Transverse colon (tissue), 4 donors: Measurements from ENCODE around the gene BCL11A. TPM values are rescaled to one million over a fixed set of nuclear protein-coding genes. Genes with fewer than 3 reads are reported as not detected.
A peak's percentile ranks its signal among the peaks of the same experiment; 100 is the strongest.

ENCODE experiments used
- DNase-seq: peaks from one replicate; pipeline ENCODE4 v3.0.0-alpha.2; 2019
- H3K27ac ChIP-seq, 4 donors: fragments of 200-600 bp; sonication (generic); 2 replicates each; pipeline ENCODE4 v1.5.1; 2016 to 2018; ENCODE audit warnings: inconsistent platforms in 4 of 4
- H3K27me3 ChIP-seq: fragments of 200-600 bp; sonication (generic); 2 replicates; pipeline ENCODE4 v1.5.1; 2017; ENCODE audit warnings: inconsistent platforms
- H3K36me3 ChIP-seq, 4 donors: fragments of 200-600 bp; sonication (generic); 2 replicates each; pipeline ENCODE4 v1.5.1; 2017 to 2019; ENCODE audit warnings: inconsistent platforms in 4 of 4
- H3K4me1 ChIP-seq, 4 donors: fragments of 200-600 bp; sonication (generic); 2 replicates each; pipeline ENCODE4 v1.5.1; 2017 to 2020; ENCODE audit warnings: inconsistent platforms in 4 of 4
- H3K4me3 ChIP-seq, 4 donors: fragments of 200-600 bp; sonication (generic); 1 replicate in 1 of 4; 2 replicates in 3 of 4; pipeline versions ENCODE4 v1.5.1 to v1.6.1; 2017 to 2019; ENCODE audit warnings: inconsistent platforms in 4 of 4
- H3K9me3 ChIP-seq, 2 donors: fragments of 200-600 bp; sonication (generic); 2 replicates each; pipeline ENCODE4 v1.5.1; 2017 to 2019; ENCODE audit warnings: inconsistent platforms in 2 of 2
- CTCF ChIP-seq, 5 experiments: fragments of 200-600 bp in 3 of 5; fragments of 450-650 bp in 2 of 5; sonication (generic) in 3 of 5; IDR thresholded peaks; 1 replicate in 2 of 5; 2 replicates in 3 of 5; pipeline ENCODE4 v1.5.1; 2016 to 2017; ENCODE audit warnings: antibody characterized with exemption in 5 of 5, inconsistent platforms in 3 of 5, mild to moderate bottlenecking in 2 of 5, moderate library complexity in 1 of 5
- EP300 ChIP-seq: sonication (generic); formaldehyde crosslinking; IDR thresholded peaks from one replicate; pipeline ENCODE4 v1.6.1; 2017; ENCODE audit warnings: antibody characterized with exemption, low read depth
- POLR2A ChIP-seq: fragments of 450-650 bp; IDR thresholded peaks from one replicate; pipeline ENCODE4 v1.6.1; 2016; ENCODE audit warnings: antibody characterized with exemption, mild to moderate bottlenecking, moderate library complexity
- POLR2AphosphoS5 ChIP-seq, 3 donors: sonication (generic); formaldehyde crosslinking; IDR thresholded peaks; one replicate each; pipeline ENCODE4 v1.6.1; 2016; ENCODE audit warnings: antibody characterized with exemption in 3 of 3
- WGBS, 2 donors: methylation state at CpG; one replicate each; pipeline ENCODE4 v1.1.5; 2018; ENCODE audit warnings: low coverage in 1 of 2; 5-methylcytosine and 5-hydroxymethylcytosine counted together
- in situ Hi-C, 4 donors: fragments of 200-750 bp; cut with MboI; loops; one replicate each; pipeline versions ENCODE4 v1.15.0 to v1.15.1; 2017; ENCODE audit warnings: low sequenced_read_pairs in 3 of 4, low pct_ligation_motif_present in 1 of 4, low pct_unique_long_range_greater_than_20kb in 1 of 4
- intact Hi-C: fragments of 100-400 bp; cut with DNase I; formaldehyde crosslinking; loops from one replicate; pipeline ENCODE4 v1.15.1; 2023; ENCODE audit warnings: low total_unique reads
- total RNA-seq, 4 donors: library from RNA; depleted of rRNA; stranded (reverse); fragments of >200 nt; gene quantifications; one replicate each; pipeline ENCODE4 v1.1.0, GENCODE V29; 2016

BCL11A gene
- total RNA-seq, 4 donors from 2014 or later = 11.3 to 38.1 (median 19.9) TPM

GRCh38 chr2:60441800-60442199, 111.7 kb downstream of the BCL11A start:
- H3K36me3 ChIP-seq = no peaks in the 10 kb centered on the region
- no peaks in the 10 kb centered on the region for H3K9me3 ChIP-seq
- in situ Hi-C loops (no loop called here), intact Hi-C loops (no loop called here)
- 76 to 88% methylated on average over 4 to 5 of the region's 5 CpGs for WGBS, 2 donors
- DNase-seq = no peak
- H3K27me3 ChIP-seq = no peaks in the 10 kb centered on the region
- no peak overlapping the region for H3K4me3 ChIP-seq
- TF ChIP-seq EP300 (no peak), CTCF (IDR thresholded peaks at IDR 0.05) (no peak), POLR2A (no peak), POLR2AphosphoS5 (IDR thresholded peaks at IDR 0.05) (no peak)
- H3K27ac ChIP-seq = no peak overlapping the region
- no peaks in the 10 kb centered on the region for H3K4me1 ChIP-seq

- intact Hi-C loops = no loop called here
Measured at GRCh38 chr2:60440767-60441163, 112.7 kb downstream of the BCL11A start.

GRCh38 chr2:60440079-60440766, 113.2 kb downstream of the BCL11A start:
- no peak for TF ChIP-seq POLR2A
- no peak for TF ChIP-seq EP300
- no peak for TF ChIP-seq CTCF (IDR thresholded peaks at IDR 0.05)
- TF ChIP-seq POLR2AphosphoS5 (IDR thresholded peaks at IDR 0.05) = no peak
- Histone ChIP-seq H3K36me3 (no peaks in the 10 kb centered on the region), H3K4me1 (no peaks in the 10 kb centered on the region), H3K4me3 (no peak overlapping the region), H3K27me3 (no peaks in the 10 kb centered on the region), H3K9me3 (no peaks in the 10 kb centered on the region), H3K27ac (peak overlapping the region in 1 of 4 donors; percentile 14)
- no peak for DNase-seq
- in situ Hi-C loops = no loop called here
- intact Hi-C loops = no loop called here
- WGBS, 2 donors = 71 to 92% methylated on average over 2 to 3 of the region's 3 CpGs

More at GRCh38 chr2:60440767-60441163, 112.7 kb downstream of the BCL11A start:
- Histone ChIP-seq H3K4me1 (no peaks in the 10 kb centered on the region), H3K27ac (no peak overlapping the region), H3K9me3 (no peaks in the 10 kb centered on the region), H3K27me3 (no peaks in the 10 kb centered on the region), H3K36me3 (no peaks in the 10 kb centered on the region), H3K4me3 (no peak overlapping the region)
- TF ChIP-seq POLR2A (no peak), CTCF (IDR thresholded peaks at IDR 0.05) (no peak), POLR2AphosphoS5 (IDR thresholded peaks at IDR 0.05) (no peak), EP300 (no peak)
- no peak for DNase-seq
- in situ Hi-C loops = no loop called here
- WGBS, 2 donors = 95% methylated on average over 6 of the region's 6 CpGs; no CpG with 5 or more reads in 1 of the 2 donors

GRCh38 chr2:60439219-60439974, 114.1 kb downstream of the BCL11A start:
- no peaks in the 10 kb centered on the region for H3K27me3 ChIP-seq
- peak; percentile 62 for DNase-seq
- WGBS, 2 donors = 31 to 50% methylated on average over 6 to 20 of the region's 20 CpGs
- in situ Hi-C loops (no loop called here), intact Hi-C loops (no loop called here)
- peak overlapping the region in 3 of 4 donors; percentile 6 to 35 (median 14) for H3K27ac ChIP-seq
- no peaks in the 10 kb centered on the region for H3K9me3 ChIP-seq
- no peaks in the 10 kb centered on the region for H3K36me3 ChIP-seq
- no peak for TF ChIP-seq POLR2A
- no peak for TF ChIP-seq POLR2AphosphoS5 (IDR thresholded peaks at IDR 0.05)
- TF ChIP-seq CTCF (IDR thresholded peaks at IDR 0.05) = peak; percentile 45 to 79 (median 57)
- H3K4me1 ChIP-seq = no peaks in the 10 kb centered on the region
- no peak overlapping the region for H3K4me3 ChIP-seq
